WI38 (cell line): Measurements from ENCODE around the gene MET.

Experiments
- H3K4me3 ChIP-seq: 2 replicates; pipeline ENCODE4 v1.5.1; 2011; ENCODE audit warnings: low read depth, mild to moderate bottlenecking, control low read depth, low read length
- TF ChIP-seq, protein P1 (sequence below): IDR thresholded peaks from 2 replicates; pipeline ENCODE4 v1.5.1; 2012; ENCODE audit warnings: low read depth, mild to moderate bottlenecking, control low read depth, low read length

The MET gene

DNA sequence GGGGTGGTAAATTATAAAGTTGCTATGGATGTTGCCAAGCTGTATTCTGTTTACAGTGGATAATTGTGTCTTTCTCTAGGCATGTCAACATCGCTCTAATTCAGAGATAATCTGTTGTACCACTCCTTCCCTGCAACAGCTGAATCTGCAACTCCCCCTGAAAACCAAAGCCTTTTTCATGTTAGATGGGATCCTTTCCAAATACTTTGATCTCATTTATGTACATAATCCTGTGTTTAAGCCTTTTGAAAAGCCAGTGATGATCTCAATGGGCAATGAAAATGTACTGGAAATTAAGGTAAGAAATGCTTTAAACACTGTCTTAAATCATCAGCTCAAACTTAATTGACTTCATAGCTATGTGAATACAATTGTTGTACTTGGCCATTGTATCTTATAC is 91.0 kb downstream of the MET start:
- H3K4me3 ChIP-seq, result no peak overlapping the region
- TF ChIP-seq, protein P1, sequence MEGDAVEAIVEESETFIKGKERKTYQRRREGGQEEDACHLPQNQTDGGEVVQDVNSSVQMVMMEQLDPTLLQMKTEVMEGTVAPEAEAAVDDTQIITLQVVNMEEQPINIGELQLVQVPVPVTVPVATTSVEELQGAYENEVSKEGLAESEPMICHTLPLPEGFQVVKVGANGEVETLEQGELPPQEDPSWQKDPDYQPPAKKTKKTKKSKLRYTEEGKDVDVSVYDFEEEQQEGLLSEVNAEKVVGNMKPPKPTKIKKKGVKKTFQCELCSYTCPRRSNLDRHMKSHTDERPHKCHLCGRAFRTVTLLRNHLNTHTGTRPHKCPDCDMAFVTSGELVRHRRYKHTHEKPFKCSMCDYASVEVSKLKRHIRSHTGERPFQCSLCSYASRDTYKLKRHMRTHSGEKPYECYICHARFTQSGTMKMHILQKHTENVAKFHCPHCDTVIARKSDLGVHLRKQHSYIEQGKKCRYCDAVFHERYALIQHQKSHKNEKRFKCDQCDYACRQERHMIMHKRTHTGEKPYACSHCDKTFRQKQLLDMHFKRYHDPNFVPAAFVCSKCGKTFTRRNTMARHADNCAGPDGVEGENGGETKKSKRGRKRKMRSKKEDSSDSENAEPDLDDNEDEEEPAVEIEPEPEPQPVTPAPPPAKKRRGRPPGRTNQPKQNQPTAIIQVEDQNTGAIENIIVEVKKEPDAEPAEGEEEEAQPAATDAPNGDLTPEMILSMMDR, result no peak

DNA sequence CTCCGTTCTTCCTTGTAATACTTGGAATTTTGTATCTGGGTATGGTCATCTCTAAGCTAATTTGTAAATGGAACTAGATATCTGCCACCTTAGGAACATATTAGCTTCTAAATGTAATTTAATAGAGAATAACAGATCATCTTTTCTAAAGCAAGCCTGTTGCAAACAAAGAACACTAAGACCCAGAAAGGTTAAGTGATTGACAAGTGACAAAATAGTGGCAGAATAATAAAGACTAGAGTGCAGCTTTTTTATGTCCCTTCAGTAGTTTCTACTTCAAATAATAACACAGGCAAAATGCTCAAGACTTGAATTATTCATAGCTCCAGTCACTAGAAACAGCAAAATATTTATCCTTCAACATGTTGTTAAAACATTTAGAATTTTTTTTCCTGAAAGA is 91.7 kb downstream of the MET start:
- TF ChIP-seq, protein P1, result no peak

DNA sequence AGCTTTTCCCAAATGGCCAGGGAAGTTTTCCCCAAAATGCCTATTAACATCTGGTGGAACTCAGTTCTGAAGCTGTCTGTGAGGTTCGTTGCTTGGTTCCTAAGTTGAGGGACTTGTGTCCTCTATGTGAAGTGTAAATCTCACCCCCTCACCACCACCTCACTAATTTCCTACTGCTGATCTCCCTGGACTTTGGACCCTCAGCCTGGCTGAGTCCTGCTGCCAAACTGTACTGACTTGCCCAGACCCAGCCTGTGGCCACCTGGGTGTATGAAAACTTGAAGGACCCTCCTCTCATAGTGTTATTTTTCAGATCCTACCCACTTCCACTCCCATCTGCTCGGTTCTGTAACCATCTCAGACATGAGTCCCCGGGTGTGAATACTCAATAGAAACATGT is 94.9 kb downstream of the MET start:
- H3K4me3 ChIP-seq, result no peak overlapping the region
- TF ChIP-seq, protein P1, result no peak

More for the DNA sequence above, 91.7 kb downstream of the MET start:
- no peak overlapping the region for H3K4me3 ChIP-seq

DNA sequence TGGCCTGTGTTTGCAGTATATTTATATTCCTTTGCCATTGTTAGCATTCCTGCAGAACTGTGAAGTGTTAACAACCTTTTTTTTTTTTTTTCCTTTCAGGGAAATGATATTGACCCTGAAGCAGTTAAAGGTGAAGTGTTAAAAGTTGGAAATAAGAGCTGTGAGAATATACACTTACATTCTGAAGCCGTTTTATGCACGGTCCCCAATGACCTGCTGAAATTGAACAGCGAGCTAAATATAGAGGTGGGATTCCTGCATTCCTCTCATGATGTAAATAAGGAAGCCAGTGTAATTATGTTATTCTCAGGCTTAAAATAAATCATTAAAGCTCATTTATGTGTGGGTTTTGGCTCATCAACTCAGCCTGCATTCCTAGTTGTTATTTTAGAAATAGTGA is 97.5 kb downstream of the MET start:
- TF ChIP-seq, protein P1, result no peak
- H3K4me3 ChIP-seq, result no peak overlapping the region

DNA sequence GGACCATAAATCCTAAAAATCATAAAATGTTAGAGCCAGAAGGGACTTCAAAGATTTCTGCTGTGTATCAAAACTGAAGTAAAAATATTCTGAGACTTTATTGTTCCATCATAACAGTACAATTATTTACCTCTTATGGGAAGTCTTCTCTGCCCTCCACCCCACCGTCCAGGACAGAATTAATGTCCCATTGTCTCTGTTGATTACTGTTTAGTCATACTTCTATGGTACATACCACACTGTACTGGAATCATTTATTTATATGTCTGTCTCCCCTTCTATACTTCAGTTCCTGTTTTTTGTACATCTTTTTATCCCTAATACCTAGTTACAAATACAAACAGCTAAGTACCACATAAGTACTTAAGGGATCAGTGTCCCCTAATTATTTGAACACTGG is 98.9 kb downstream of the MET start:
- TF ChIP-seq, protein P1, result no peak

DNA sequence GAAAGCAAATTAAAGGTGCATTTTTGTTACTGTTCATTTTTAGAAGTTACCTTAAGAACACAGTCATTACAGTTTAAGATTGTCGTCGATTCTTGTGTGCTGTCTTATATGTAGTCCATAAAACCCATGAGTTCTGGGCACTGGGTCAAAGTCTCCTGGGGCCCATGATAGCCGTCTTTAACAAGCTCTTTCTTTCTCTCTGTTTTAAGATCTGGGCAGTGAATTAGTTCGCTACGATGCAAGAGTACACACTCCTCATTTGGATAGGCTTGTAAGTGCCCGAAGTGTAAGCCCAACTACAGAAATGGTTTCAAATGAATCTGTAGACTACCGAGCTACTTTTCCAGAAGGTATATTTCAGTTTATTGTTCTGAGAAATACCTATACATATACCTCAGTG is 99.6 kb downstream of the MET start:
- TF ChIP-seq, protein P1, result no peak
- no peak overlapping the region for H3K4me3 ChIP-seq

More for the DNA sequence above, 98.9 kb downstream of the MET start:
- H3K4me3 ChIP-seq, result no peak overlapping the region

DNA sequence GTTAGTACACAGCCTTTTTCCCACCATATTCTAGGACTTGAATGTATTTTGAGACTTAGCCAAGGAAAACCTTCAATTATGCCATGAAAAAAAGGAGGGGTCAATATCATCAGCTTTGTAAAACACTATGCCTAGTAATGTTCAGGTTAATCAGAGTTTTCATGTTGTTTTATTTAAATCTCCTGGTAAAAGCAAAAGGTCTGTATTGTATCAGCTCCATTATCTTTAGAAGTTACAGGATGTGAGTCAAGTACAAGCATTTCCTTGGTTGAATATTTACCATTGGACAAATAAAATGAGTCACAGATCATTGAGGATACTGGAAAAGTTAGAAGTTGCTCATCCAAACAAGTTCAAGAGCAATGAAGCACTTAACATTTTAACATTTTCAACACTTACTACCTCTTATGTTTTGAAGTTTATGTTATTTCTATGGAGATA is 100.4 kb downstream of the MET start:
- no peak overlapping the region for H3K4me3 ChIP-seq
- TF ChIP-seq, protein P1, result no peak
